ENCODE data around the gene IFT122. TPM values are rescaled to one million over a fixed set of nuclear protein-coding genes. Genes with fewer than 3 reads are reported as not detected.

The IFT122 gene
- total RNA-seq, 2 experiments from 2014 or later: 22.7 to 26.7 TPM

- no peak for DNase-seq
- no peak overlapping the region for H3K4me3 Mint-ChIP-seq
- no peaks in the 10 kb centered on the region for H3K36me3 Mint-ChIP-seq (ENCODE audit: low read depth)
- H3K27me3 Mint-ChIP-seq: no peaks in the 10 kb centered on the region
- POLR2A ChIA-PET: no interaction called here
- Histone ChIP-seq H3K4me1 (ENCODE audit: insufficient read depth, low read length) (no peaks in the 10 kb centered on the region), H3K9me3 (ENCODE audit: control insufficient read depth in 1 of 2, insufficient read depth in 1 of 2, low read length in 2 of 2) (no peaks in the 10 kb centered on the region), H3K27me3 (ENCODE audit: control insufficient read depth in 1 of 2, insufficient read depth in 2 of 2, low read length in 2 of 2) (no peaks in the 10 kb centered on the region), H3K27ac (ENCODE audit: low read depth in 1 of 2, low read length in 2 of 2) (no peak overlapping the region), H3K4me3 (ENCODE audit: low read length) (no peak overlapping the region), H3K36me3 (ENCODE audit: insufficient read depth, low read length) (no peaks in the 10 kb centered on the region)
- CTCF ChIA-PET: no interaction called here
- ATAC-seq (ENCODE audit: poor library complexity): no peak
- H3K4me1 Mint-ChIP-seq (ENCODE audit: low read depth): no peaks in the 10 kb centered on the region
- no peak for TF ChIP-seq CTCF (IDR thresholded peaks at IDR 0.05)
- intact Hi-C loops (cut with DNase I, micrococcal nuclease): no loop called here
- H3K27ac Mint-ChIP-seq: no peak overlapping the region
- no peaks in the 10 kb centered on the region for H3K9me3 Mint-ChIP-seq
Measured at GRCh38 chr3:129540776-129541516, 100.9 kb downstream of the IFT122 start.

GRCh38 chr3:129542747-129543146 lies 102.7 kb downstream of the IFT122 start:
- H3K27ac Mint-ChIP-seq: no peak overlapping the region
- no peaks in the 10 kb centered on the region for H3K9me3 ChIP-seq (ENCODE audit: control insufficient read depth in 1 of 2, insufficient read depth in 1 of 2, low read length in 2 of 2)
- H3K27ac ChIP-seq (ENCODE audit: low read depth in 1 of 2, low read length in 2 of 2): no peak overlapping the region
- DNase-seq: no peak
- H3K27me3 ChIP-seq (ENCODE audit: control insufficient read depth in 1 of 2, insufficient read depth in 2 of 2, low read length in 2 of 2): no peaks in the 10 kb centered on the region
- H3K4me3 ChIP-seq (ENCODE audit: low read length): no peak overlapping the region
- no peak overlapping the region for H3K4me3 Mint-ChIP-seq
- H3K9me3 Mint-ChIP-seq: no peaks in the 10 kb centered on the region
- H3K36me3 ChIP-seq (ENCODE audit: insufficient read depth, low read length): no peaks in the 10 kb centered on the region
- no peak for TF ChIP-seq CTCF (IDR thresholded peaks at IDR 0.05)
- CTCF ChIA-PET: no interaction called here
- ATAC-seq (ENCODE audit: poor library complexity): no peak
- H3K4me1 ChIP-seq (ENCODE audit: insufficient read depth, low read length): no peaks in the 10 kb centered on the region
- intact Hi-C loops (cut with DNase I, micrococcal nuclease): no loop called here
- H3K27me3 Mint-ChIP-seq: no peaks in the 10 kb centered on the region
- POLR2A ChIA-PET: interaction anchor here (3.7 kb wide), 1 partner anchor 34 kb away, joined by 11 read pairs; no protein-coding TSS in a partner anchor
- H3K36me3 Mint-ChIP-seq (ENCODE audit: low read depth): no peaks in the 10 kb centered on the region
- H3K4me1 Mint-ChIP-seq (ENCODE audit: low read depth): no peaks in the 10 kb centered on the region

- no peaks in the 10 kb centered on the region for H3K9me3 ChIP-seq (ENCODE audit: control insufficient read depth in 1 of 2, insufficient read depth in 1 of 2, low read length in 2 of 2)
- TF ChIP-seq CTCF (IDR thresholded peaks at IDR 0.05): no peak
- no peak within 1 kb of the TSS for H3K4me3 ChIP-seq (ENCODE audit: low read length)
- Mint-ChIP-seq H3K27me3 (no peaks in the 10 kb centered on the region), H3K27ac (no peak within 1 kb of the TSS), H3K4me1 (ENCODE audit: low read depth) (no peaks in the 10 kb centered on the region), H3K4me3 (no peak within 1 kb of the TSS), H3K9me3 (no peaks in the 10 kb centered on the region), H3K36me3 (ENCODE audit: low read depth) (no peaks in the 10 kb centered on the region)
- intact Hi-C loops (cut with DNase I, micrococcal nuclease): no loop called here
- no peak within 1 kb of the TSS for H3K27ac ChIP-seq (ENCODE audit: low read depth in 1 of 2, low read length in 2 of 2)
- ChIA-PET CTCF (no interaction called here), POLR2A (interaction anchor here (3.7 kb wide), 1 partner anchor 33 kb away, joined by 11 read pairs; no protein-coding TSS in a partner anchor)
- no peak for ATAC-seq (ENCODE audit: poor library complexity)
- H3K27me3 ChIP-seq (ENCODE audit: control insufficient read depth in 1 of 2, insufficient read depth in 2 of 2, low read length in 2 of 2): no peaks in the 10 kb centered on the region
- no peaks in the 10 kb centered on the region for H3K36me3 ChIP-seq (ENCODE audit: insufficient read depth, low read length)
- H3K4me1 ChIP-seq (ENCODE audit: insufficient read depth, low read length): no peaks in the 10 kb centered on the region
- no peak for DNase-seq
Measured at GRCh38 chr3:129543156-129543790, 103.2 kb downstream of the IFT122 start, which contains the start of gene H1-8. Gene H1-8 (plus strand): TSS chr3:129543175. CDS start chr3:129543219, 44 bp downstream.
